Measurements from ENCODE around the gene DPT.
"Not testable (repeated sequence)": the region's sequence is repeated elsewhere in the genome, so short reads cannot be mapped to it uniquely, and the experiment has no call there.

The DPT gene

GRCh38 chr1:168728473-168729404 is at the start of gene DPT:
TSS of gene DPT (minus strand) at chr1:168729206. CDS start at chr1:168729174, 32 bp downstream.
- TF ChIP-seq GATA1 (IDR thresholded peaks at IDR 0.05; ENCODE audit: low read depth, low read length) (no peak), POLR2A (IDR thresholded peaks at IDR 0.05; ENCODE audit: low read length) (no peak)
- no peak for DNase-seq

DNA sequence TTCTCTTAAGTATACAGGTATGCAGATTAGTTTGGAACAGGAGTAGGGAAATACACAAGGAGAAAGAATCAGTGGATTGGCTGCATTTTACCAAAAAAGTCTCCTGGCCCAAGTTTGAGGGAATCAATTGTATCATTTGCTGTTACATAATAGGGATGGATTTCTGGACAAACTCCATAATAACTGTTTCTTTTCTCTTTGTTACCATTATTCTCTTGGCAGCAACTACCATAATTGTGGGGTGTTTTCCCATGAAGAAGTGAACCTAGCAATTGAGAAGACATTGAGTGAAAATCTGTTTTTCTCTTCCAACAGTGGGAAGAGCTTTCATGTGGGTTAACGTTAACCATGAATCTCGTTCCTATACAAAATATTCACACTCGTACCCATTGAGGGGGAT is 46.4 kb upstream of the DPT start:
- no peak for DNase-seq
- no peak for TF ChIP-seq GATA1 (IDR thresholded peaks at IDR 0.05; ENCODE audit: low read depth, low read length)
- no peak for TF ChIP-seq POLR2A (IDR thresholded peaks at IDR 0.05; ENCODE audit: low read length)

- no peak for DNase-seq
- TF ChIP-seq POLR2A (IDR thresholded peaks at IDR 0.05; ENCODE audit: low read length) = no peak
- no peak for TF ChIP-seq GATA1 (IDR thresholded peaks at IDR 0.05; ENCODE audit: low read depth, low read length)
Measured at GRCh38 chr1:168774241-168774640, 45.2 kb upstream of the DPT start.

- TF ChIP-seq POLR2A (IDR thresholded peaks at IDR 0.05; ENCODE audit: low read length) = no peak
- TF ChIP-seq GATA1 (IDR thresholded peaks at IDR 0.05; ENCODE audit: low read depth, low read length) = no peak
- DNase-seq = no peak
Measured at GRCh38 chr1:168772428-168773060, 43.5 kb upstream of the DPT start.

DNA sequence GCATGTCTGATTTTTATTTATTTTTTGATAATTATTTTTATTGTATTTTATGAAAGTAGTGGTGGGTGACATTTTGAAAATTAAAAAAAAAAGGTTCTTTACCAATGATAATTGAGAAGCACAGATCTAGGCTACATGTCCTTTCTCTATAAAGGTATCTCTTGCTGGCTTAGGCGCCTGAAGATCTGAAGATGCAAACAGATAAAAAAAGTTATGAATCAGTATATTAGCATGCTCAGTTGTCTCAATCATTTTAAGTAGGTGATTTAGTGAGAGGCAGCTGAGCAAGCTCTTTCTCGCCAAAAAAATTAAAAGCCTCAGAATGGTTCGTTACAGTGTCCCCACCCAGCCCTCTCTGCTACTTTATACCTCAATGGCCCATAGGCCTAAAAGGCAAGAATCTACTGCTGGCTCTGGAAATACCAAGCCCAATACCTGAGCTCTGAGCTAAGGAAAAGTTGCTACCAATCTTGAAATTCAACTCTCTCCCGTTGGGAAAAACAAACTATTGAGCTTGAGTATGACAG is 42.2 kb upstream of the DPT start:
- no peak for DNase-seq
- no peak for TF ChIP-seq POLR2A (IDR thresholded peaks at IDR 0.05; ENCODE audit: low read length)
- TF ChIP-seq GATA1 (IDR thresholded peaks at IDR 0.05; ENCODE audit: low read depth, low read length) = no peak

- DNase-seq = not testable (repeated sequence)
Measured at GRCh38 chr1:168769893-168770292, 40.9 kb upstream of the DPT start.

GRCh38 chr1:168767894-168768584 is 39.0 kb upstream of the DPT start:
- no peak for TF ChIP-seq POLR2A (IDR thresholded peaks at IDR 0.05; ENCODE audit: low read length)
- no peak for DNase-seq

- no peak for DNase-seq
- TF ChIP-seq POLR2A (IDR thresholded peaks at IDR 0.05; ENCODE audit: low read length) = no peak
- TF ChIP-seq GATA1 (IDR thresholded peaks at IDR 0.05; ENCODE audit: low read depth, low read length) = no peak
Measured at GRCh38 chr1:168766568-168766967, 37.6 kb upstream of the DPT start.

- no peak for DNase-seq
- TF ChIP-seq GATA1 (IDR thresholded peaks at IDR 0.05; ENCODE audit: low read depth, low read length) = no peak
- no peak for TF ChIP-seq POLR2A (IDR thresholded peaks at IDR 0.05; ENCODE audit: low read length)
Measured at GRCh38 chr1:168763031-168763430, 34.0 kb upstream of the DPT start.

GRCh38 chr1:168762473-168762872 is 33.5 kb upstream of the DPT start:
- TF ChIP-seq GATA1 (IDR thresholded peaks at IDR 0.05; ENCODE audit: low read depth, low read length) = no peak
- TF ChIP-seq POLR2A (IDR thresholded peaks at IDR 0.05; ENCODE audit: low read length) = no peak
- no peak for DNase-seq

DNA sequence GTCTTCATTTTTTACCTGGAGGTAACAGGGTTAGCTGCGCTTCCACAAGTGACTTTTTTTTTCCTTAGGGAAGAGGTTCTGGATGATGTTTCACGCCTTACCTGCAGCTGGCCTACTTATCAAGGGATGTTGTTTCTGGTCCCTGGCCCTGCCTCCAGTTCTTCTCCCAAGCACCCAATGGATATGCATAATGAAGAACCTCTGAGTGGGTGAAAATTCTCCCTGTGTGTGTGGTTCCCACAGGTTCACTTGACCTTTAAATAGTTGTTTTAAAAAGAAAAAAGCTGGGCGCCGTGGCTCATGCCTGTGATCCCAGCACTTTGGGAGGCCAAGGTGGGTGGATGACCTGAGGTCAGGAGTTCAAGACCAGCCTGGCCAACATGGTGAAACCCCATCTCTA is 31.8 kb upstream of the DPT start:
- TF ChIP-seq POLR2A (IDR thresholded peaks at IDR 0.05; ENCODE audit: low read length) (no peak), GATA1 (IDR thresholded peaks at IDR 0.05; ENCODE audit: low read depth, low read length) (no peak)
- no peak for DNase-seq

DNA sequence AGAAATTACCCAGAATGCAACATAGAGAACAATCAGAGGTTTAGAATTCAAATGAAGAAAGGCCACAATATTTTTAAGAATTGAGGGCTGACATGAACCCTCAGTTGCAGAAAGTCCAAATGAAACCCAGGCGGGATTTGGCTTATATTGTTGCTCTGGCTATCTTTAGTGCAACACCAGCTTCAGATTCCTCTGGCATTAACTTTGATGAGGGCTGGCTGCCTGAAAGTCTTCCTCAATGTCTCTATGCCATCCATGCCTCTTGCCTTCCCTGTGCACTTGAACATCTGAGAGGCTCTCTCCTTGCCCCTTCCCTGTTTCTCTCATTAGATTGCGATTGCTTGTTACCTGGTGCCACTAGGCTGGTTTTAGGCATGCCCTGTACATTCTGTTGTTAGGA is 31.2 kb upstream of the DPT start:
- DNase-seq = no peak
- TF ChIP-seq POLR2A (IDR thresholded peaks at IDR 0.05; ENCODE audit: low read length) = no peak
- TF ChIP-seq GATA1 (IDR thresholded peaks at IDR 0.05; ENCODE audit: low read depth, low read length) = no peak

GRCh38 chr1:168759077-168759476 is 30.1 kb upstream of the DPT start:
- TF ChIP-seq GATA1 (IDR thresholded peaks at IDR 0.05; ENCODE audit: low read depth, low read length) (no peak), POLR2A (IDR thresholded peaks at IDR 0.05; ENCODE audit: low read length) (no peak)

GRCh38 chr1:168758503-168758902 is 29.5 kb upstream of the DPT start:
- no peak for TF ChIP-seq GATA1 (IDR thresholded peaks at IDR 0.05; ENCODE audit: low read depth, low read length)
- TF ChIP-seq POLR2A (IDR thresholded peaks at IDR 0.05; ENCODE audit: low read length) = no peak
- no peak for DNase-seq

More at GRCh38 chr1:168759077-168759476, 30.1 kb upstream of the DPT start:
- DNase-seq = no peak
